Thyroid gland (tissue), 4 donors: ENCODE results near the gene GALNT17. TPM values are rescaled to one million over a fixed set of nuclear protein-coding genes. Genes with fewer than 3 reads are reported as not detected.

Source experiments
- DNase-seq, 2 donors: peaks; one replicate each; pipeline ENCODE4 v3.0.0-alpha.2; 2019
- H3K27ac ChIP-seq, 3 donors: fragments of 200-600 bp; sonication (generic); 1 replicate in 2 of 3; 2 replicates in 1 of 3; pipeline ENCODE4 v1.5.1; 2016 to 2019; ENCODE audit warnings: mild to moderate bottlenecking in 1 of 3, moderate library complexity in 1 of 3
- H3K27me3 ChIP-seq: fragments of 200-600 bp; sonication (generic); one replicate; pipeline ENCODE4 v1.5.1; 2019
- H3K36me3 ChIP-seq, 2 donors: fragments of 200-600 bp; sonication (generic); one replicate each; pipeline ENCODE4 v1.5.1; 2016 to 2019
- H3K4me1 ChIP-seq, 2 donors: fragments of 200-600 bp; sonication (generic); one replicate each; pipeline ENCODE4 v1.5.1; 2017 to 2019
- H3K4me3 ChIP-seq, 3 donors: fragments of 200-600 bp; sonication (generic); replicated peaks in 1 of 3; 1 replicate in 2 of 3; 2 replicates in 1 of 3; pipeline ENCODE4 v1.5.1; 2016; ENCODE audit warnings: mild to moderate bottlenecking in 1 of 3
- H3K9me3 ChIP-seq: fragments of 200-600 bp; sonication (generic); one replicate; pipeline ENCODE4 v1.5.1; 2017
- CTCF ChIP-seq, 6 experiments: fragments of 200-600 bp in 3 of 6; fragments of 450-650 bp in 3 of 6; sonication (generic) in 3 of 6; IDR thresholded peaks; one replicate each; pipeline ENCODE4 v1.5.1; 2016 to 2019; ENCODE audit warnings: antibody characterized with exemption in 6 of 6, mild to moderate bottlenecking in 2 of 6, inconsistent platforms in 1 of 6, moderate library complexity in 1 of 6
- POLR2A ChIP-seq, 2 donors: fragments of 450-650 bp; IDR thresholded peaks; one replicate each; pipeline ENCODE4 v1.6.1; 2017; ENCODE audit warnings: antibody characterized with exemption in 2 of 2, mild to moderate bottlenecking in 2 of 2, moderate library complexity in 1 of 2
- whole genome bisulfite sequencing, 2 donors: methylation state at CpG; one replicate each; pipeline ENCODE4 v1.1.5; 2017; 5-methylcytosine and 5-hydroxymethylcytosine counted together
- intact Hi-C: fragments of 100-400 bp; cut with DNase I; formaldehyde crosslinking; loops from one replicate; pipeline ENCODE4 v1.15.1; 2023
- total RNA-seq, 4 donors: library from RNA; depleted of rRNA; stranded (reverse); fragments of >200 nt; gene quantifications; one replicate each; pipeline ENCODE4 v1.2.3, GENCODE V29; 2016

Gene GALNT17
- total RNA-seq, 4 donors from 2014 or later = 5.8 to 63.8 (median 37.1) TPM

GRCh38 chr7:71560354-71560995 is 428.5 kb downstream of the GALNT17 start:
- no peaks in the 10 kb centered on the region for H3K36me3 ChIP-seq
- no peak overlapping the region for H3K27ac ChIP-seq
- no peaks in the 10 kb centered on the region for H3K9me3 ChIP-seq
- 86 to 87% methylated on average over 10 of the region's 10 CpGs for WGBS, 2 donors
- no peak overlapping the region for H3K4me3 ChIP-seq
- H3K27me3 ChIP-seq = no peaks in the 10 kb centered on the region
- no peak for DNase-seq
- no peaks in the 10 kb centered on the region for H3K4me1 ChIP-seq
- intact Hi-C loops = no loop called here
- TF ChIP-seq CTCF (IDR thresholded peaks at IDR 0.05) (no peak), POLR2A (IDR thresholded peaks at IDR 0.05) (no peak)

GRCh38 chr7:71563276-71563675 is 431.3 kb downstream of the GALNT17 start:
- 81 to 86% methylated on average over 6 of the region's 6 CpGs for WGBS, 2 donors
- Histone ChIP-seq H3K36me3 (no peaks in the 10 kb centered on the region), H3K4me1 (no peaks in the 10 kb centered on the region), H3K27ac (no peak overlapping the region), H3K27me3 (no peaks in the 10 kb centered on the region), H3K9me3 (no peaks in the 10 kb centered on the region), H3K4me3 (no peak overlapping the region)
- DNase-seq = no peak
- no peak for TF ChIP-seq POLR2A (IDR thresholded peaks at IDR 0.05)
- intact Hi-C loops = no loop called here

- no peak for DNase-seq
- Histone ChIP-seq H3K27ac (no peak overlapping the region), H3K4me3 (no peak overlapping the region), H3K27me3 (no peaks in the 10 kb centered on the region), H3K9me3 (no peaks in the 10 kb centered on the region), H3K4me1 (no peaks in the 10 kb centered on the region), H3K36me3 (no peaks in the 10 kb centered on the region)
- 91% methylated on average over 8 of the region's 8 CpGs for WGBS, 2 donors
- intact Hi-C loops = no loop called here
- TF ChIP-seq CTCF (IDR thresholded peaks at IDR 0.05) = no peak
- no peak for TF ChIP-seq POLR2A (IDR thresholded peaks at IDR 0.05)
Observed at GRCh38 chr7:71566376-71566775, 434.4 kb downstream of the GALNT17 start.

GRCh38 chr7:71566991-71567390 is 435.0 kb downstream of the GALNT17 start:
- no peaks in the 10 kb centered on the region for H3K27me3 ChIP-seq
- WGBS, 2 donors = 90 to 98% methylated on average over 5 to 6 of the region's 6 CpGs
- TF ChIP-seq CTCF (IDR thresholded peaks at IDR 0.05) = no peak
- H3K9me3 ChIP-seq = no peaks in the 10 kb centered on the region
- no peaks in the 10 kb centered on the region for H3K36me3 ChIP-seq
- no peaks in the 10 kb centered on the region for H3K4me1 ChIP-seq
- H3K27ac ChIP-seq = no peak overlapping the region
- intact Hi-C loops = no loop called here
- DNase-seq = no peak
- H3K4me3 ChIP-seq = no peak overlapping the region

GRCh38 chr7:71574153-71574860 is 442.4 kb downstream of the GALNT17 start:
- peak; percentile 54 to 57 for DNase-seq
- peaks cover 0 to 4% of the 10 kb centered on the region in 2 donors for H3K4me1 ChIP-seq

More at GRCh38 chr7:71574153-71574860, 442.4 kb downstream of the GALNT17 start:
- intact Hi-C loops = no loop called here
- no peaks in the 10 kb centered on the region for H3K27me3 ChIP-seq
- TF ChIP-seq POLR2A (IDR thresholded peaks at IDR 0.05) = no peak
- TF ChIP-seq CTCF (IDR thresholded peaks at IDR 0.05) = no peak
- no peak overlapping the region for H3K27ac ChIP-seq
- no peak overlapping the region for H3K4me3 ChIP-seq
- H3K9me3 ChIP-seq = no peaks in the 10 kb centered on the region
- no peaks in the 10 kb centered on the region for H3K36me3 ChIP-seq
- WGBS, 2 donors = 20 to 23% methylated on average over 2 of the region's 2 CpGs
